HG03095 (cell line): ENCODE measurements around the gene DAND5.

Experiments
- ATAC-seq: cut with Tn5 transposase; IDR thresholded peaks from one replicate; pipeline ENCODE4 v1.9.1; 2021; ENCODE audit warnings: moderate library complexity; ENCODE audit not compliant: unreplicated experiment

The DAND5 gene

DNA sequence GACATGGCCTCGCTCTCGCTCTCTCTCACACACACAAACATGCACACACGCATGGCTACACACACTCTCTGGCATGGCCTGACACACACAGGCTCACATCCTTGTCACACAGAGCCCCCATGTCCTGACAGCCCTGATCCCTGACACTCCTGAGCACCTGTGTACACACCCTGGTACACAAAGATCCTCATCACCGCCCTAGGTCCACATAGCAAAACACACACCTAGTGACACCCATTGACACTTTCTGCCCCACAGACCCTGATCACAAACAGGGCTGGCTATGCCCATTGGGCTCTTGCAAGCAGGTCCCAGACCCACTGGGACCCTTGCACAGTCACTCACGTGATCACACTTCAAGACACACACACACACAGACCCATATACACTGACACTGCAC, 21.9 kb downstream of the DAND5 start:
- no peak for ATAC-seq

DNA sequence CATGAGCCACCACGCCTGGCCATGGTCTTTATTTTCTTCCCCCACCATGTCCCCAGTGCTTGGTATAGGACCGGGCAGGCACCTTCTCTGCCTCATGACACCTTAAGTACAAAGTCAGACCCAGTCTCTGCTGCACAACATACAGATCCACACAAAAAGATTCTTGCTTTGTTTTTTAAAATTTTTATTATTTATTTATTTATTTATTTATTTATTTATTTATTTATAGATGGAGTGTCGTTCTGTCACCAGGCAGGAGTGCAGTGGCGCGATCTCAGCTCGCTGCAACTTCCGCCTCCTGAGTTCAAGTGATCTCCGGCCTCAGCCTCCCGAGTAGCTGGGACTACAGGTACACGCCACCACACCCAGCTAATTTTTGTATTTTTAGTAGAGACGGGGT, 23.4 kb downstream of the DAND5 start:
- ATAC-seq = no peak

GRCh38 chr19:12993562-12993961, 24.2 kb downstream of the DAND5 start:
- no peak for ATAC-seq

DNA sequence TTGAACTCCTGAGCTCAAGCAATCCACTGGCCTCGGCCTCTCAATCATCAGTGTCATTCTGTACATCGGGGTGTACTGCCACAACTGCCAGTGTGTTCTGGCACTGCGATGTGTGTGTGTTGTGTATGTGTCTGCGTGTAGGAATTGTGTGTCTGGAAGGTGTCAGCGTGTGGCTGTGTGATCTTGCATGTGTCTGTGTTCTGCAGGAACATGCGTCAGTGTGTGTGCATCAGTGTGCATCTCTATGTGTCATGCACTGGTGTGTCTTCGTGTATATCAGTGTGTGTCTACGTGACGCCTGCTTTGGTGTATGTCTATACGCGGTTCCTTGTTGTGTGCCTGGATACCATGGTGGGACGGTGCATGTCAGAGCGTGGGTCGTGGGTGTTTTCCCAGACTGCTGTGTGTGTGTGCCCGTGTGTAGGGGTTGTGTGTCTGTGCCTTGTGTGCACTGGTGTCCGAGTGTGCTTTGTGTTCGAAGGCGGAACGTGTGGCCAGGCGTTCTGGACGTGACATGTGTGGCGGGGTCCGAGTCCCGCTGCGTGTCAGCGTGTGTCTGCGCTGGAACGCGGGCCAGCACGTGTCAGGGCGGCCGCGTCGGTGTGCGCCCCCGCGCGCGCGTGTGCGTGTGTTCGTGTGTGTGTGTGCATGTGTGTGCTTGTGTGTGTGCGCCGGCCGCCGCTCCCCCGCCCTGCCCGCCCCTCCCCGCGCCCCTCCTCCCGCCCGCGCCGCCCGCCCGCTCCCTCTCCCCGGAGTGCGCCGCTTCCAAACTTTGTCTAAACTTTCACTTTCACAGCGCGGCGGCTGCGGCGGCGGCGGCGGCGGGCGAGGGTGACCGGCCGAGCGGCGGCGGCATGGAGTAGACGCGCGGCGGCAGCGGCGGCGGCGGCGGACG, 25.6 kb downstream of the DAND5 start, which contains the start of gene NFIX:
TSS of gene NFIX (plus strand) at position 775 of the 895 bp plus-strand sequence. CDS start 363 bp downstream, outside the sequence.
- ATAC-seq = no peak

GRCh38 chr19:12995596-12996405, 26.4 kb downstream of the DAND5 start:
- no peak for ATAC-seq

GRCh38 chr19:12996406-12997094, 27.2 kb downstream of the DAND5 start:
- no peak for ATAC-seq

GRCh38 chr19:12997179-12997966, 28.0 kb downstream of the DAND5 start:
- ATAC-seq = no peak

DNA sequence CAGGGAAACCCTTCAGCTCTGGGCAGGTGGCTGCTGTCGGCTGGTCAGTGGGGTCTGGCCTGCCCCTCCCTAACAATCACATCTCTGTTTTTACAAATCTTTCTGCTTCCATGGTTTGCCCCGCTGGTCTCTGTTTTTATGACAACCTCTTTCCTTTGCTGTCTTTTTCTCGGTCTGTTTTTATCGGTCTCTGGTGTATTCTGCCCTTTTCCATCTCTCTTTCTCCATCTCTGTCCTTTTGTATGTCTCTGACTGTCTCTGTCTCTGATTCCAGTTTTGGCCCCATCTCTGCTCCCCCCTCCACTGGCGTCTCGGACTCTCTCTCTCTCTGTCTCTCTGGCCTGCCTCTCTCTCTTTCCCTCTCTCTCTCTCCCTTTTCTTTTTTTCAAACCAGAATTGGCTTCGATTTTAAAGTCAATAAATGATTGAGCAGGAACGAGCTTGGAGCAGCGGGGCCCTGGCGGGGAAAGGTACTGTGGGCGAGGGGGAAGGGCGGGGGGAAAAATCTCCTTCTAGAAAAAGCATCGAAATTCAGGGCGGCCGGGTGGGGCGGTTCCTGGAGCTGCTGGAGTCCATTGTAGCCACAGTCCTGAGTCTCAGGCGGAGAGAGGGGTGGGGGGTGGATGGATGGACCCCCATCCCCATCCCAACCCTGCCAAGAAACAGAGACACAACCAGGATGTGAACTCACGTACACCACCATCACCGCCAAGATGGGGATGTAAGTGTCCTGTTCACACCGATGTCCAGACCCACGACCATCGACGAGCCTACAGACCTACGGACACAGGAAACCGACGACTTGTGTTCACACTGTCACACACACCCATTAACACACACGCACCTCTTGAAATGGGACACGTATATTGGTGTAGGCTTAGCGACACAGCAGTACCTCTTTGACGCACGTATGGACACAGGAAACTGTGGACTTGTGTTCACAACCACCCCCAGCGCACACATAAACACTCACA, 28.9 kb downstream of the DAND5 start:
- no peak for ATAC-seq

- no peak for ATAC-seq
These were observed 31.8 kb downstream of the DAND5 start for GRCh38 chr19:13001166-13001501.

DNA sequence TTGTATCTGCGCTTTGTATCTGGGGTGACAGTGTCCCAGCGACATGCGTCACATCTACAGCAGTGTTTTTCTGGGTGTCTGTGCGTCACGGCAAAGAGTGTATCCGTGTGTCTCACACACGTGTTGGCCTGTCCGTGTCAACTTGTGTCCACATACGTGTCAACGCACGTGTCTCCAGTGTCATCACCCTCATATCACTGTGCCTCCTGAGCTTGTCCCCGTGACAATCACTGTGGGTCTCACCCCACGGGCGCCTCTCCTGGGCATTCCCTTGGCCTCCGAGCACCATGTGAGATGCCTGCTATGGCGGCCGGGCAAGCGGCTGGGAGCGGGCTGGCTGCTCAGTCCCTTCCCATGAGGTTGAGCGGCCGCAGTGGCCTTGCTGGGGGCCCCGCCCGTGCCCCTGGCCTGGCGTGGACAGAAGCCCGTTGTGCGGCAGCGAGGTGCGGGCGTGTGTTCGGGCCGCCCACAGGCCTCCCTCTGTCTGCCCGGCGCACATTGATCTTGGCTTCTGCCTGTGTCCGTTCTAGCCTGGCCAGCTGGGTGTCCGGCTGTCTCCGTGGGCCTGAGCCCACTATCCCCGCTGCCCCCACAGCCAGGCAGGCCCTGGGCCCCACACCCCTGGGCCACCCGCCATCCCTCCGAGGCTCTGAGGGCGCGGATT, 32.3 kb downstream of the DAND5 start:
- ATAC-seq = no peak

- ATAC-seq = no peak
These were observed 33.0 kb downstream of the DAND5 start for GRCh38 chr19:13002166-13002898.

- no peak for ATAC-seq
These were observed 33.7 kb downstream of the DAND5 start for GRCh38 chr19:13003081-13003480.

GRCh38 chr19:13004273-13004672, 34.9 kb downstream of the DAND5 start:
- ATAC-seq = no peak

DNA sequence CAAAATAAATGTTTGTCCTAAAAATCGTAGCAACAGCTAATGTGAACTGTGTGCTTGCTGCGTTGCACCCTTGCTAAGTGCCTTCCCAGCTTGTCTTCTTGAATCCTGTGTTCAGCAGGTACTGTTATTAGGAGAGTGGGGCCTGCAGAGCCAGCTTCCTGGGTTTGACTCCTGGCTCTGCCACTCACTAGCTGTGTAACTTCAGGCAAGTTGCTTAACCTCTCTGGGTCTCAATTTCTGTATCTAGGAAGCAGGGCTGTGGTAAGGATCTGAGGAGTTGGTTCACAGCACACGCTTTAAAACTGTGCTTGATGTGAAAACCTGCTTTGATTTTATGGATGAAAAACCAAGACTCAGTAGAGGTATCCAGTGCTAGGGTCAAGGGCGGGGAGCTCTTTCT, 35.9 kb downstream of the DAND5 start:
- ATAC-seq = no peak

DNA sequence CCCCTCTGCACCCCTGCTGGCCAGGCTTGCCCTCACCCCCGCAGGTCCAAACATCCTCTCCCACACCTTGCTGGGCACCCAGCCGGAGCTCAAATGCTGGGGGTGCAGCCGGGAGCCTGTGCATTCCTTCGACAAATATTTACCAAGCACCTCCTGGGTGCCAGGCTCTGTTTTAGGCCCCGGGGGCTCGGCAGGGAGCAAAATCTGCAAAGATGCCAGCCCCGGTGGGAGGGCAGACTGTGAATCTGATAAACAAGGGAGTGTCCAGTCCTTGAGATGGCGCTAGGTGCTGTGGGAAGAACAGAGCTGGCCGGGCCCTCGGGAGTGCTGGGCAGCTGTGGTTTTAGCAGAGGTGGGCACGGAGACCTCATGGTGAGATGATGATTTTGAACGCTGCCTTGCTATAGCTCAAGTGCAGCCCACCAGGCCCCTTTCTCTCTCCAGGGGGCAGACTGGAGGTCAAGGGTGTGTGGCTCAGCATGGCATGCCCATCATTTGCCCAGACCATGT, 36.5 kb downstream of the DAND5 start:
- no peak for ATAC-seq

DNA sequence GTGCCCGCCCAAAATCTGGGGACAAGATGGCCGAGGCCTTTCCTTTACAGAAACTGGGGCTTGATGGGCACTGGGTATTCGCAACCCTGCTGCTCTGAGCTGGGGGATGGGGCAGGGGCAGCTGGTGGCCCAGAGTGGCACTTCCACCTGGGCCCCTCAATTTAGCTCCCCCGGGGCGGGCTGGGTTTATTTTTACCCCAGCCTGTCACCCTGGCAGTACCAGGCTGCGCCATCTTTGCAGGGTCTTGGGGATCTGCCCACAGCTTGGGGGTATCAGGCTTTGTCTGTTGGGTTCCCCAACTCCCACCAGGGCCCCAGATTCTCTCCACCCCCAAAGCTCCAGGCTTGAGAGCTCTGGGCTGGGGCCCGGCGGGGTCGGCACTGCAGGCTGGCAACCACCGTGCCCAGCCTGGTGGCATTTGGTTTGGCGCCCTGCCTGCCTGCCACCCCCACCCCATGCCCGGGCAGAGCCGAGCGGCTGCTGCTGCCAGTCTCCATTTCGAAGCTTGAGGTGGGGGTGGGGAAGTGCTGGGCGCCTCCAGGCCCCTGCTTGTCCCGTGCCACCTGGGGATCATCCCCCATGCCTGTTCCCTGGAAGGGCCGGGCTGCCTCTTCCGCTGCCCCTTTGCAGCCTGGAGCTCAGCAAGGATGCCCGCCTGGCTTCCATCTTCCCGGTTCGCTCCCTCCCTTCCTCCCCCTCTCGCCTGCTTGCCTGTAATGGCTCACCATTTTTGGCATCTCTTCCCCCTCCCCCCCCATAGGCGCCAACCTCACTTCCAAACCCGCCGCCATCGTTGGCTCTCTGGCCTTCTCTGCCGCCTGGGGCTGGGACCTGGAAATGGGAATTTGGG, 37.3 kb downstream of the DAND5 start:
- ATAC-seq = no peak
